NCI-H524 treated with DMSO at 0.1 percent for 48 hours (cell line): ENCODE results near the gene ANXA4.
"Not testable (repeated sequence)": the region's sequence is repeated elsewhere in the genome, so short reads cannot be mapped to it uniquely, and the experiment has no call there.

ENCODE experiments used
- DNase-seq: peaks from one replicate; lab custom pipeline; 2025; lab: John Stamatoyannopoulos, UW

ANXA4 gene

DNA sequence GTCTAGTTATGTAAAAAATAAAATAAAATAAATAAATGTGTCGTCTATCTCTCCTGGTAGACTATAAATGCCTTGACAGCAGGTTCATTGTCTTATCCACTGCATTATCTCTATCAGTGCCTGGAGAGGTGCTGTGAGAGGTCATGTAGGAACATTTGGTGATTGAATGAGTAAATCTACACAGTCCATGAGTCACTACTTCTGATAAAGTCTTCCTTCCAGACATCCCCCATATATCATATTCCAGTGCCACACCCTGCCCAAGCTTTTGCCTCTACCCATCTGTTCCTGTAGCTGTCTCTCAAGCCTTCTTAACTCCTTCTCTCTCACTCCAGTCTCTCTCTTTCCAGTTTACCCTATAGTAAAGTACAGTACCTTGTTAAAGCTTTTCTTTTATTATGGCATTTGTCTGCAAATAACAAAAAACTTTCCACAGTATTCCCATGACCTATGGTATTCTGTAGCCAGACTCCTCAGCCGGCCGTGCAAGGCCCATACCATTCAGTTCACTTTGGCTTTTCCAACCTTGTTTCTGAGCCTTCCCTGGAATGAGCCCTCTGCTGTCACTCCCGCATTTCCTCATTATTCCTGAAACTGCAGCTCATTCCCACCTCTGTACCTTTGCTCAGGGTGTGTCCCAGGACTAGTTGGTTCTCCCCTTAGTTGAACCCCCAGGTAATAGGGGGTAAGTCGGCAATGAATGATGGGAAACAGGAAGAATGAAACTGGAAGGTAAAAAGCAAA, 37.5 kb downstream of the ANXA4 start:
- DNase-seq: peak; percentile 5

GRCh38 chr2:69780921-69781320, 39.0 kb downstream of the ANXA4 start:
- DNase-seq: no peak

GRCh38 chr2:69781321-69782248, 39.7 kb downstream of the ANXA4 start:
- DNase-seq: no peak

DNA sequence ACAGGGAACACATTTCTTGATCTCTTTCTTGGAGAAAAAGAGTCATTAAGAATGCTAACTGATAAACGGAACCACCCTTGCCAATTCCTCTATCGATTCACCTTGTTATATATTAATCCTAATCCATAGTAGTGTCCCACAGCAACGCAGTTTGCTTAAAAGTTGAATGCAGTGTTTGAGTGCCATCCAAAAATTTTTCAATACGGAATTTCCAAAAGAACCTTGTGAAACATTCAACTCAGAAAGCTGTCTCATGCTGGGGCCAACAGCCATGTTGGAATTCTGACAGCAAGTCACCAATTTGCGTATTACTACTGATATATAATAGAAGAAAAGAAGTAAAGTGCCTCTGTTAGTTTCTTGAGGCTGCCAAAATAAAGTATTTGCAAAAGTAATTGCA, 42.3 kb downstream of the ANXA4 start:
- no peak for DNase-seq

DNA sequence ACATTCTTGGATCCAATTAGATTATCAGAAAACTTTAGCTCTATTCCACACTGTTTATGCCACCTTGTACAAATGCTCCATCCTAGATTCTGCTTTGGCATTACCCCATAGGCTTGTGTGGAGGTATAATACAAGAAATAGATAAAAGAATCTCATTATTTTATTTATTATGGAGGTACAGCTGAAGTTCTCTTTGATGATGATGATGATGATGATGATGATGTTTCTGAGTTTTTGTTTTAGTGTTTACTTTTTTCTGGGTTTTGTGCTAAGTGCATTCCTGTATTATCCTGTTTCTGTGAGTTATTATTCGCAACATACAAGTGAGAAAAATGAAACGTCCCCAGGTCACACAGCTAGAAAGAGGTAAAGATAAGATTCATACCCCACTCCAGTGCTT, 43.4 kb downstream of the ANXA4 start:
- no peak for DNase-seq

DNA sequence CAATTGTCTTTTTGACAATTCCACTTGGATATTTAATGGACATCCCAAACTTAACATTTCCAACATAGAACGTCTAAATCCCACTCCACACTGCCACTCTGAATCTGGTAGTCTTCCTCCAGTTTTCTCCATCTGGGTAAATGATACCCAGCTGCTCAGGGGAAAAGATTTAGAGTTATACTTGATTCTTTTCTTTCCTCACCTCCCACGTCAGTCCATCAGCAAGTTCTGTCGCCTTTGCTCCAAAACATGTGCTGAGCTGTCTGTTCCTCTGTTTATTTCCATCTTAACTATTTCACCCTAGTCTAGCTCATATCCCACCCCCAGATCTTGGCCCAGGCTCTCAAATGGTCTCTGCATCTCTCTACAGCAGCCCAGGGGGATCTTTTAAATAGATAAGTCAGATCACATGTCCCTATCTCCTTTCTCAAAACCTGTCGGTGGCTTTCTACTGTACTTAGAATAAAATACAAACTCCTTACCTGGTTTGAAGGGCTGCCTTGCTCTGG, 44.2 kb downstream of the ANXA4 start:
- no peak for DNase-seq

- DNase-seq: no peak
Measured at GRCh38 chr2:69789175-69789721, 47.3 kb downstream of the ANXA4 start.

DNA sequence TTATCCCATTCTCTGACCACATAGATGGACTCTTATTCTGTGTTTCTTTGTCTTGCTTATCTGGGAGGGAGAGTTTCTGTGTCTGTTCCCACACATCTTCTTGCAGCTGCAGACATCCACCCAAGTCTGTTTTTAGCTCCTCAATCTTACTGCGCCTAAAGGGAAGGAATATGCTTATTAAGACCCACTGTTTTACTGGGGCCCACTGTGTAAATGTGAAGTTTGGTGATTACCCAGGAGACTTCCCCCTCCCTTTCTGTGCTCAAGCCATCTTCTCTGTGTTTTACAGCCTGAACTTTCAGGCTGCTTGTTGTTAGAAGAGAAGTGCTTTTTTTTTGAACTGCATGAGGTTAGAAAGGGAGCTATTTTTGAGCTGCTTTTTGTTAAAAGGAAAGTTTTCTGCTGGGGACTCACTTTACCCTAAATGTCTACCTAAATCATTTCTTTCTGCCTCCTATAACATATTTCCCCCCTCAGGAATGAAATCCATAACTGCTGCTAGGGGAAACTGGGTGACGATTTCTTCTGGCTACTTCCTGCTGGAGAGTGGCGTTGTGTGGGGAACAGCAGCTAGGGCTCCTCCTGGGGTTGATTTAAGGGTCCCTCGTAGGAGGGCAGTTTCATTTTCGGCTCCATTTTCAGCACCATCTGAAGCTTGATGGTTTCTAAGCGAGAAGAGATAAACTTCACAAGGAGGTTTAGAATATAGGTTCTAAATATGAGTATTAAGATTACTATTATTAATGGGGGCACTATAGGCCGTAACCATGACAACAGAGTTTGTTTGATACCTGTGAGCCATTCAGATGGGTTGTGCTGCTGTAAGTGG, 48.1 kb downstream of the ANXA4 start:
- no peak for DNase-seq

DNA sequence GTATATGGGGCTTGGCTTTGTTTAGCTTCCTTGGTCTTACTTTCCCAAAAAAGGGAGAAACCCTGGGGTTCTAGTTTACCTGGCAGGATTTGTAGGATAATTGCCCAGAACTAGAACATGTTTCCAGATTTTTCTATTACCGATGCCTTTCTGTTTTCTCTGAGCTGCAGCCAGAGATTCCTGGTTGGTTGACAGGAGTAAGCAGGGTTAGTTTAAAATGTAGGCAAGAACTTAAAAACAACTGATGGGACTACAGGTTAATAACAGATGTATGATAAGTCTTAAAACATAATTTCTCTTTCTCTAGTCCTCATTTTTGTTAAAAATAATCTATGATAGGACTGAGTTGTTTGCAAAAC, 48.6 kb downstream of the ANXA4 start:
- DNase-seq: no peak

- no peak for DNase-seq
Measured at GRCh38 chr2:69791045-69791444, 49.1 kb downstream of the ANXA4 start.

DNA sequence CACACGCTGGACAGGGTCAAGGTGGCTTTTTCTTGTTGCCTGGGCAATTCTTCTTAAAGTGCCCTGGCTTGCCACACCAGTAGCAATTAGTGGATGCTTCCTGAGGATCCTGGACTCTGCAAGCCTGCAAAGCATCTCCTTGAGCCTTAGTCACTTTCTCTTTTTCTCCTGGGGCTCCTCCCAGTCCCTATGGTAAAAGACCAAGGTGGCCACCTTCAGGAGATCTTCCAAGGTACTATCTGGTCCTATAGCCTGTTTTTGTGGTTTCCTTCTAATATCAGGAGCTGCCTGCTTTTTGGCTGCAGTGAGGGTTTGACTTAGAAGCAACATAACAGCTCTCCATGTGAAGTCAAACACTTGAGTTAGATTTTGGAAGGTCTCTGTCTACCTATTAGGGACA, 54.2 kb downstream of the ANXA4 start:
- DNase-seq: no peak

DNA sequence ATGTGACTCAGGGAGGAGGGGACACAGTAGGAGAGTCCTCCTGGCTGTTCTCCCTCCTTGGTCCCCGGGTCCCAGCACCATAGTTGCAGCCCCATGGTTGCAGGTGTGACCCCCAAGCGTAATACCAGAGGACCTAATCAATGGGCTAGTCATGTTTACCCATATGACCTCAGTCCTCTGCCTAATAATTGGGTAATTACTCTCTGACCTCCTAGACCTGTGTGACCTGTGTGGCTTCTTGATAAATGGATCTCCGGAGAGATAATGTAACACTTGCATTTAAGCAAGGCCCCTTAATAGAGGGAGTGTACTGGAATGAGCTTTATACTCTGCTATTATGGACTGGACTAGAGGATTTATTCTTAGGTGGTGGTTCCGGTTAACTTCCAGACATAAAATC, 55.3 kb downstream of the ANXA4 start:
- DNase-seq: no peak

- DNase-seq: no peak
Measured at GRCh38 chr2:69797836-69798289, 55.9 kb downstream of the ANXA4 start.

- DNase-seq: no peak
Measured at GRCh38 chr2:69798290-69798908, 56.5 kb downstream of the ANXA4 start.

DNA sequence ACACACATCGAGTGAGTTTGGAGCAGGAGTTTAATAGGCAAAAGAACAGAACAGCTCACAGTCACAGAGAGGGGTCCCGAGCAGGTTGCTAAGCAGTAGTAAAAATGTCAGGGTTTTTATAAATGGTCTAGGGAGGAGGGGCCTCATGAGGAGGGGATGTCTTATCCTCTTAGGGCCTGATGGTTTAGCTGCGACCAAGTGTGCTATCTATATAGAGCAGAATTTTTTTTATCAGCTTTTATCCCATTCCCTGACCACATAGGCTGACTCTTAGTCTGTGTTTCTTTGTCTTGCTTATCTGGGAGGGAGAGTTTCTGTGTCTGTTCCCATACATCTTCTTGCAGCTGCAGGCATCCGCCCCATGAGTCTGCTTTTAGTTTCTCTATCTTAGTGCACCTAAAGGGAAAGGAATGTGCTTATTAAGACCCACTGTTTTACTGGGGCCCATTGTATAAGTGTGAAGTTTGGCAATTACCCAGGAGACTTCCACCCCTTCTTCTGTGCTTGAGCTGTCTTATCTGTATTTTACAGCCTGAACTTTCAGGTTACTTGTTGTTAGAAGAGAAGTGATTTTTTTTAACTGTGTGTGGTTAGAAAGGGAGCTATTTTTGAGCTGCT, 57.1 kb downstream of the ANXA4 start:
- DNase-seq: no peak

- DNase-seq: no peak
Measured at GRCh38 chr2:69801745-69802290, 59.9 kb downstream of the ANXA4 start.

GRCh38 chr2:69802781-69803367, 60.9 kb downstream of the ANXA4 start:
- not testable (repeated sequence) for DNase-seq

DNA sequence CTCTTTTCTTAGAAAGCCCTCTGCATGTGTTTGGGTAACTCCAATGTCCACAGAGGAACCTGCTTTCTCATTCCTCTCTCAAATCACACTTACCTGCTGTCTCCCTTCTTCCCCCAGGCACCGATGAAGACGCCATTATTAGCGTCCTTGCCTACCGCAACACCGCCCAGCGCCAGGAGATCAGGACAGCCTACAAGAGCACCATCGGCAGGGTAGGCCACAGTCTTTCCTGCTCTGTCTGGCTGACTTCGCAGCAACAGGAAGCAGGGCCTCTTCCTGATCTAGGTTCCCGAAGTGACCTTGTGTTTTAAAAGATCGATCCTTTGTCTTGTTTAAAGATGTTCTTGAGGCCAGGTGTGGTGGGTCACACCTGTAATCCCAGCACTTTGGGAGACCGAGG, 62.5 kb downstream of the ANXA4 start:
- DNase-seq: no peak

DNA sequence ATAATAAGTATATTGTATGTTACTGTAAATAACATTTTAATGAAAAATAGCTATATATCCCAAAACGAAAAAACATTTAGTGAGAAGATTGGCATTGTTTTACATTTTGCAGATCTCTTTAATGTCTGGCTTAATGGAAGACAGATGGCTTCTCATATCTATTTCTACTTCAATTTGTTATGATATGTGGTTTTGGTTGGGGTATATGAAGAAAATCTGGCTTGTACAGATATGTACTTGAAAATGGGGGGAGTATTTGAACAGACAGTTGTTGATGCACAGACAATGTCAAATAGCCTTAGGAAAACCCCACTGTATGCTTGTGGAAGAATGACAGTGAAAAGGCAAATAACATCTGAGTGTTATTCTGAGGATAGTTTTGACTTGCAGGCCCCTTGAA, 64.0 kb downstream of the ANXA4 start:
- no peak for DNase-seq

GRCh38 chr2:69807821-69808540, 66.0 kb downstream of the ANXA4 start:
- DNase-seq: no peak
